ENCODE results near the gene PTPRT.

- TF ChIP-seq, protein P1, sequence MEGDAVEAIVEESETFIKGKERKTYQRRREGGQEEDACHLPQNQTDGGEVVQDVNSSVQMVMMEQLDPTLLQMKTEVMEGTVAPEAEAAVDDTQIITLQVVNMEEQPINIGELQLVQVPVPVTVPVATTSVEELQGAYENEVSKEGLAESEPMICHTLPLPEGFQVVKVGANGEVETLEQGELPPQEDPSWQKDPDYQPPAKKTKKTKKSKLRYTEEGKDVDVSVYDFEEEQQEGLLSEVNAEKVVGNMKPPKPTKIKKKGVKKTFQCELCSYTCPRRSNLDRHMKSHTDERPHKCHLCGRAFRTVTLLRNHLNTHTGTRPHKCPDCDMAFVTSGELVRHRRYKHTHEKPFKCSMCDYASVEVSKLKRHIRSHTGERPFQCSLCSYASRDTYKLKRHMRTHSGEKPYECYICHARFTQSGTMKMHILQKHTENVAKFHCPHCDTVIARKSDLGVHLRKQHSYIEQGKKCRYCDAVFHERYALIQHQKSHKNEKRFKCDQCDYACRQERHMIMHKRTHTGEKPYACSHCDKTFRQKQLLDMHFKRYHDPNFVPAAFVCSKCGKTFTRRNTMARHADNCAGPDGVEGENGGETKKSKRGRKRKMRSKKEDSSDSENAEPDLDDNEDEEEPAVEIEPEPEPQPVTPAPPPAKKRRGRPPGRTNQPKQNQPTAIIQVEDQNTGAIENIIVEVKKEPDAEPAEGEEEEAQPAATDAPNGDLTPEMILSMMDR (IDR thresholded peaks at IDR 0.05): peak; percentile 13 to 26 (median 14)
- TF ChIP-seq POLR2A (IDR thresholded peaks at IDR 0.05) (no peak), EP300 (IDR thresholded peaks at IDR 0.05; ENCODE audit: low read depth) (no peak), POLR2AphosphoS5 (IDR thresholded peaks at IDR 0.05) (no peak)
These were observed 2.5 kb upstream of the PTPRT start for GRCh38 chr20:43191946-43192863.

Data from transverse colon (tissue), 4 donors.